HepG2 (cell line): Measurements from ENCODE around the gene NDRG2. TPM values are rescaled to one million over a fixed set of nuclear protein-coding genes. Genes with fewer than 3 reads are reported as not detected.

Experiments used
- ATAC-seq: fragments of 200-7000 bp; cut with Tn5 transposase; 3 replicates; pipeline ENCODE4 v1.9.1; 2020; ENCODE audit warnings: mild to moderate bottlenecking, moderate library complexity
- BruUV-seq: library from RNA; stranded (reverse); fragments of 400-500 nt; replicated peaks from 2 replicates; lab custom pipeline; 2021; lab: Mats Ljungman, UMichigan
- CTCF ChIA-PET: fragments of 300-600 bp; formaldehyde crosslinking; extraction: SDS; loops from one replicate; lab custom pipeline; 2021; ENCODE audit warnings: low total read pairs, inconsistent platforms, low intra/inter-chr PET ratio; lab: Yijun Ruan, JAX
- POLR2A ChIA-PET: fragments of 350-600 bp; sonication (Branson Sonifier 250); formaldehyde crosslinking; loops from one replicate; lab custom pipeline; 2020; ENCODE audit warnings: antibody characterized with exemption, inconsistent platforms; lab: Yijun Ruan, JAX
- DNase-seq: peaks from one replicate; pipeline ENCODE4 v3.0.0-alpha.2; 2015; ENCODE audit warnings: low spot score
- FAIRE-seq: peaks from 3 replicates; lab custom pipeline; 2011; peaks lifted over from hg19 to GRCh38; lab: Jason Lieb, UNC
- H2AFZ ChIP-seq: one replicate; pipeline ENCODE4 v1.6.1; 2011; ENCODE audit warnings: low read length, inconsistent platforms
- H3K27ac ChIP-seq: fragments of 300-600 bp; 3 replicates; pipeline ENCODE4 v1.8.0; 2011; ENCODE audit warnings: mixed run types, mild to moderate bottlenecking, mixed read lengths, low read length, inconsistent platforms; ENCODE audit not compliant: insufficient read depth; ENCODE audit errors: extremely low read length
- H3K27me3 ChIP-seq, 2 experiments: fragments of 200-600 bp in 1 of 2; 2 replicates in 1 of 2; 3 replicates in 1 of 2; pipeline versions ENCODE4 v1.6.0 to v1.8.0; 2011; ENCODE audit warnings: low read length in 2 of 2, mild to moderate bottlenecking in 2 of 2, moderate library complexity in 2 of 2, inconsistent platforms in 1 of 2; ENCODE audit not compliant: insufficient read depth in 2 of 2, control insufficient read depth in 1 of 2
- H3K36me3 ChIP-seq, 2 experiments: fragments of 200-600 bp in 1 of 2; replicated peaks in 1 of 2; 2 replicates in 1 of 2; 3 replicates in 1 of 2; pipeline versions ENCODE4 v1.5.1 to v1.8.0; 2011; ENCODE audit warnings: low read length in 2 of 2, inconsistent platforms in 1 of 2; ENCODE audit not compliant: insufficient read depth in 2 of 2, control insufficient read depth in 1 of 2
- H3K4me1 ChIP-seq: 2 replicates; pipeline ENCODE4 v1.5.1; 2012; ENCODE audit warnings: low read length, inconsistent platforms; ENCODE audit not compliant: insufficient read depth
- H3K4me2 ChIP-seq: 2 replicates; pipeline ENCODE4 v1.6.0; 2011; ENCODE audit warnings: low read depth, low read length, inconsistent platforms
- H3K4me3 ChIP-seq, 3 experiments: fragments of 200-600 bp in 1 of 3; sonication (generic), shearing (Covaris generic) in 1 of 3; replicated peaks in 1 of 3; 2 replicates each; pipeline ENCODE4 v1.5.1; 2011 to 2016; ENCODE audit warnings: low read length in 3 of 3, inconsistent platforms in 2 of 3, low read depth in 2 of 3, mild to moderate bottlenecking in 2 of 3, control low read depth in 1 of 3, mixed read lengths in 1 of 3; ENCODE audit not compliant: insufficient read depth in 1 of 3
- H3K79me2 ChIP-seq: one replicate; pipeline ENCODE4 v1.6.1; 2011; ENCODE audit warnings: low read length, inconsistent platforms; ENCODE audit not compliant: insufficient read depth
- H3K9ac ChIP-seq: 2 replicates; pipeline ENCODE4 v1.6.0; 2011; ENCODE audit warnings: mild to moderate bottlenecking, low read depth, low read length, inconsistent platforms; ENCODE audit not compliant: insufficient read depth
- H3K9me3 ChIP-seq: 2 replicates; pipeline ENCODE4 v1.5.1; 2012; ENCODE audit warnings: mild to moderate bottlenecking, low read length
- H4K20me1 ChIP-seq: 2 replicates; pipeline ENCODE4 v1.6.0; 2011; ENCODE audit warnings: inconsistent platforms, mild to moderate bottlenecking, low read length, moderate library complexity; ENCODE audit not compliant: insufficient read depth
- CREM ChIP-seq, 2 experiments: sonication (generic) in 1 of 2; formaldehyde crosslinking in 1 of 2; IDR thresholded peaks; 2 replicates each; pipeline versions ENCODE4 v1.4.0 to v1.6.1; 2016 to 2020; ENCODE audit warnings: antibody characterized with exemption in 1 of 2, mild to moderate bottlenecking in 1 of 2, missing genetic modification reagents in 1 of 2
- DRAP1 ChIP-seq: IDR thresholded peaks from 2 replicates; pipeline ENCODE4 v1.6.1; 2016; ENCODE audit warnings: missing genetic modification reagents, missing compliant biosample characterization
- ETV5 ChIP-seq: IDR thresholded peaks from 2 replicates; pipeline ENCODE4 v1.6.1; 2018; ENCODE audit warnings: missing biosample characterization, missing genetic modification reagents, inconsistent platforms, borderline replicate concordance
- GATAD2A ChIP-seq: IDR thresholded peaks from 2 replicates; pipeline ENCODE4 v1.6.1; 2016
- MAX ChIP-seq: IDR thresholded peaks from 2 replicates; pipeline ENCODE4 v1.6.1; 2012; ENCODE audit warnings: inconsistent platforms
- NR2F6 ChIP-seq, 2 experiments: IDR thresholded peaks; 2 replicates each; pipeline ENCODE4 v1.6.1; 2016; ENCODE audit warnings: antibody characterized with exemption in 1 of 2, mild to moderate bottlenecking in 1 of 2
- SMAD3 ChIP-seq: sonication (generic); formaldehyde crosslinking; IDR thresholded peaks from 2 replicates; pipeline ENCODE4 v1.4.0; 2020; ENCODE audit warnings: missing genetic modification reagents
- ZBTB34 ChIP-seq: sonication (generic); formaldehyde crosslinking; IDR thresholded peaks from 2 replicates; pipeline ENCODE4 v1.8.0; 2022; ENCODE audit warnings: mild to moderate bottlenecking, missing genetic modification reagents
- ZBTB7B ChIP-seq: sonication (generic); formaldehyde crosslinking; IDR thresholded peaks from 2 replicates; pipeline ENCODE4 v1.4.0; 2020; ENCODE audit warnings: missing genetic modification reagents
- ZFP62 ChIP-seq: sonication (generic); formaldehyde crosslinking; IDR thresholded peaks from 2 replicates; pipeline ENCODE4 v1.4.0; 2020; ENCODE audit warnings: missing genetic modification reagents
- ZNF761 ChIP-seq: sonication (generic); formaldehyde crosslinking; conservative IDR thresholded peaks from 2 replicates; pipeline ENCODE4 v1.4.0; 2020; ENCODE audit warnings: mild to moderate bottlenecking, missing genetic modification reagents
- ZNF782 ChIP-seq: sonication (generic); formaldehyde crosslinking; IDR thresholded peaks from 2 replicates; pipeline ENCODE4 v1.4.0; 2020; ENCODE audit warnings: missing genetic modification reagents, mild to moderate bottlenecking, borderline replicate concordance
- ZSCAN31 ChIP-seq: sonication (generic); formaldehyde crosslinking; IDR thresholded peaks from 2 replicates; pipeline ENCODE4 v1.5.0; 2020; ENCODE audit warnings: low read depth, mild to moderate bottlenecking, missing genetic modification reagents
- WGBS: methylation state at CpG from one replicate; pipeline ENCODE4 v1.1.6; 2017; ENCODE audit warnings: low lambda C conversion rate; 5-methylcytosine and 5-hydroxymethylcytosine counted together
- in situ Hi-C: cut with HindIII; loops from 2 replicates; pipeline ENCODE4 v1.10.0; 2017; ENCODE audit warnings: low pct_unique_long_range_greater_than_20kb; ENCODE audit not compliant: extremely low pct_ligation_motif_present
- intact Hi-C: fragments of 100-400 bp; cut with micrococcal nuclease; formaldehyde crosslinking; loops from one replicate; pipeline ENCODE4 v1.10.0; 2022; ENCODE audit not compliant: unreplicated experiment
- polyA plus RNA-seq, 8 experiments: library from polyadenylated mRNA; depleted of rRNA in 3 of 8; stranded (reverse) in 7 of 8; unstranded in 1 of 8; fragments of >200 nt; fragmentation: Illumina TruSeq in 4 of 8; extraction: Trizol in 4 of 8; gene quantifications; 2 replicates each; pipeline versions ENCODE4 v1.2.1 to v1.2.3, GENCODE V29; 2011 to 2016; ENCODE audit warnings: low read depth in 4 of 8, missing spikeins in 1 of 8, mixed read lengths in 1 of 8; ENCODE audit not compliant: insufficient read depth in 1 of 8
- total RNA-seq, 5 experiments: library from RNA; depleted of rRNA; stranded (reverse); fragments of >200 nt; fragmentation: Illumina TruSeq; extraction: Trizol; gene quantifications; 2 replicates each; pipeline ENCODE4 v1.2.3, GENCODE V29; 2016; ENCODE audit warnings: low read depth in 1 of 5

The NDRG2 gene
- total and polyA plus RNA-seq, 2 of the 13 experiments (the other 11 are each of a cell fraction or from before 2014, with no cell fraction given) = 27.2 to 189 TPM

GRCh38 chr14:21049271-21049673 is 24.4 kb upstream of the NDRG2 start:
- WGBS = 64% methylated on average over 3 of the region's 3 CpGs
- Histone ChIP-seq H3K4me1 (peaks cover 83% of the 10 kb centered on the region), H3K9ac (no peak overlapping the region), H3K27ac (peak overlapping the region; percentile 33), H3K79me2 (no peaks in the 10 kb centered on the region), H3K4me2 (no peak overlapping the region), H3K4me3 (no peak overlapping the region), H4K20me1 (no peaks in the 10 kb centered on the region), H3K27me3 (no peaks in the 10 kb centered on the region), H2AFZ (no peak overlapping the region), H3K9me3 (no peaks in the 10 kb centered on the region), H3K36me3 (no peaks in the 10 kb centered on the region)
- no peak for ATAC-seq
- ChIA-PET POLR2A (interaction anchor here (1.2 to 4.9 kb wide), 7 partner anchors 10 to 35 kb away, joined by 3 to 26 read pairs (median 9); partner anchors contain the start of gene ARHGEF40), CTCF (no interaction called here)
- BruUV-seq = no TSS peak
- DNase-seq = no peak
- FAIRE-seq = no peak
- intact Hi-C loops (no loop called here), in situ Hi-C loops (no loop called here)
- TF ChIP-seq ZNF761 = 0 out of 2 replicates have a peak, but pooled peaks have one; percentile 31
- no peak for TF ChIP-seq ZFP62 (CRISPR knock-in tag)

GRCh38 chr14:21048638-21049037 is 23.8 kb upstream of the NDRG2 start:
- peak overlapping the region; percentile 41 for H3K4me2 ChIP-seq
- no TSS peak for BruUV-seq
- H4K20me1 ChIP-seq = no peaks in the 10 kb centered on the region
- no peaks in the 10 kb centered on the region for H3K27me3 ChIP-seq
- CTCF ChIA-PET = no interaction called here
- peaks cover 83% of the 10 kb centered on the region for H3K4me1 ChIP-seq
- no peak overlapping the region for H2AFZ ChIP-seq
- in situ Hi-C loops (no loop called here), intact Hi-C loops (no loop called here)
- peak overlapping the region; percentile 33 for H3K27ac ChIP-seq
- 22% methylated on average over 2 of the region's 2 CpGs for whole genome bisulfite sequencing
- POLR2A ChIA-PET = interaction anchor here (0.9 to 4.9 kb wide), 12 partner anchors 9 to 367 kb away, joined by 3 to 26 read pairs (median 6); partner anchors contain the start of genes ARHGEF40 and NDRG2
- H3K4me3 ChIP-seq = no peak overlapping the region
- DNase-seq (peak; percentile 78), FAIRE-seq (peak; percentile 64), ATAC-seq (no peak)
- H3K9ac ChIP-seq = no peak overlapping the region
- H3K36me3 ChIP-seq = no peaks in the 10 kb centered on the region
- H3K79me2 ChIP-seq = no peaks in the 10 kb centered on the region
- H3K9me3 ChIP-seq = no peaks in the 10 kb centered on the region
- TF ChIP-seq ETV5 (CRISPR knock-in tag) (peak; percentile 82), ZSCAN31 (no peak), ZNF782 (no peak), DRAP1 (CRISPR knock-in tag) (no peak), CREM (IDR thresholded peaks at IDR 0.05) (peak; percentile 63; the same call in 1 of the 2 replicates), CREM (CRISPR knock-in tag; IDR thresholded peaks at IDR 0.05) (no peak), GATAD2A (CRISPR knock-in tag) (peak; percentile 71), MAX (peak; percentile 53; the same call in 1 of the 2 replicates), ZBTB34 (CRISPR knock-in tag) (peak; percentile 68; the same call in 1 of the 2 replicates), ZBTB7B (CRISPR knock-in tag) (peak; percentile 48; the same call in 1 of the 2 replicates), NR2F6 (IDR thresholded peaks at IDR 0.05) (peak; percentile 60; the same call in 1 of the 2 replicates), NR2F6 (CRISPR knock-in tag; IDR thresholded peaks at IDR 0.05) (peak; percentile 52; the same call in 1 of the 2 replicates), SMAD3 (CRISPR knock-in tag) (0 out of 2 replicates have a peak, but pooled peaks have one; percentile 42)
